ENCODE measurements around the gene PPP3CA.

DNA sequence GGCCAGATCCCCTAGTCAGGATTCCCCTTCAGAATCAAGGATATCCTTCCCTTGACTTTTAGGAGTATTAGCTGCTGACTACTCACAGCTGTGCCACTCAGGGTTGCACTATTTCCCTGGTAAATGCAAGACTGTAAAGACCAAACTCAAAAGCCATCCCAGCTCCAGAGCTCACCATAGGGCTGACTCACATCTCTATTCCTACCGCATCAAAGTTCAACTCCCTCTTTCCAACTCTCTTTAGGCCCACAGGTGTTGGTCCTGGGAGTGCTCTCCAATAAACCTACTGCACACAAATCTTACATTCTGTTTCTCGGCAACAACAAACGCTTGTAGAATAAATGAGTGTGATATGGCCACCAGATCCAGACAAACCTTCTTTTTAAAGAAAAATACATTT, 109.6 kb downstream of the PPP3CA start:
- TF ChIP-seq POLR2AphosphoS5 (IDR thresholded peaks at IDR 0.05; ENCODE audit: borderline replicate concordance, low read depth, low read length) (no peak), EZH2 (IDR thresholded peaks at IDR 0.05) (no peak), FOXP2 (optimal IDR thresholded peaks at IDR 0.05; ENCODE audit: control extremely low read depth, extremely low read length, insufficient read depth) (no peak)

All from SK-N-MC (cell line).